DLD1 (cell line): Measurements from ENCODE around the gene HS6ST2.
"Not testable (repeated sequence)": the region's sequence is repeated elsewhere in the genome, so short reads cannot be mapped to it uniquely, and the experiment has no call there.

Source experiments
- in situ Hi-C: cut with HindIII; loops from 2 replicates; pipeline ENCODE4 v1.10.0; 2017; ENCODE audit warnings: low sequenced_read_pairs

Gene HS6ST2

GRCh38 chrX:132958091-132958703 is at the start of gene HS6ST2:
TSS of gene HS6ST2 (minus strand) at chrX:132958629.
- in situ Hi-C loops, result no loop called here

- in situ Hi-C loops, result no loop called here
Observed at GRCh38 chrX:133007458-133007857, 49.0 kb upstream of the HS6ST2 start.

GRCh38 chrX:133005616-133006015 is 47.2 kb upstream of the HS6ST2 start:
- in situ Hi-C loops, result no loop called here

GRCh38 chrX:133005042-133005441 is 46.6 kb upstream of the HS6ST2 start:
- in situ Hi-C loops, result no loop called here

- in situ Hi-C loops, result no loop called here
Observed at GRCh38 chrX:132999209-132999608, 40.8 kb upstream of the HS6ST2 start.

GRCh38 chrX:132990835-132991234 is 32.4 kb upstream of the HS6ST2 start:
- in situ Hi-C loops, result no loop called here

- in situ Hi-C loops, result no loop called here
Observed at GRCh38 chrX:132986556-132986955, 28.1 kb upstream of the HS6ST2 start.

GRCh38 chrX:132984058-132984650 is 25.7 kb upstream of the HS6ST2 start:
- in situ Hi-C loops, result no loop called here

GRCh38 chrX:132983496-132983895 is 25.1 kb upstream of the HS6ST2 start:
- in situ Hi-C loops, result no loop called here

GRCh38 chrX:132980035-132980434 is 21.6 kb upstream of the HS6ST2 start:
- in situ Hi-C loops, result not testable (repeated sequence)

- in situ Hi-C loops, result no loop called here
Observed at GRCh38 chrX:132968296-132968949, 10.0 kb upstream of the HS6ST2 start.

GRCh38 chrX:132967049-132967448 is 8.6 kb upstream of the HS6ST2 start:
- in situ Hi-C loops, result no loop called here

GRCh38 chrX:132965461-132965860 is 7.0 kb upstream of the HS6ST2 start:
- in situ Hi-C loops, result no loop called here

- in situ Hi-C loops, result no loop called here
Observed at GRCh38 chrX:132961511-132961910, 3.1 kb upstream of the HS6ST2 start.

GRCh38 chrX:132957211-132958090 is 978 bp downstream of the HS6ST2 start:
- in situ Hi-C loops, result no loop called here

- in situ Hi-C loops, result no loop called here
Observed at GRCh38 chrX:132956421-132957210, 1.8 kb downstream of the HS6ST2 start.

GRCh38 chrX:132955690-132956089 is 2.7 kb downstream of the HS6ST2 start:
- in situ Hi-C loops, result no loop called here

- in situ Hi-C loops, result no loop called here
Observed at GRCh38 chrX:132954323-132954722, 4.1 kb downstream of the HS6ST2 start.

- in situ Hi-C loops, result no loop called here
Observed at GRCh38 chrX:132953354-132953753, 5.1 kb downstream of the HS6ST2 start.

GRCh38 chrX:132948648-132949260 is 9.7 kb downstream of the HS6ST2 start:
- in situ Hi-C loops, result no loop called here
